Neuronal stem cell (in vitro differentiated cells): ENCODE results near the gene ARHGAP1.

Source experiments
- DNase-seq: peaks from one replicate; pipeline ENCODE4 v3.0.0-alpha.2; 2013; ENCODE audit warnings: low spot score
- H2AFZ ChIP-seq: one replicate; pipeline ENCODE4 v1.6.1; 2013; ENCODE audit warnings: mild to moderate bottlenecking, low read length, inconsistent platforms
- H2AK5ac ChIP-seq: 2 replicates; pipeline ENCODE4 v1.6.1; 2013; ENCODE audit warnings: low read depth, mild to moderate bottlenecking, inconsistent platforms, low read length, moderate library complexity, mixed read lengths
- H2BK120ac ChIP-seq: 2 replicates; pipeline ENCODE4 v1.6.1; 2013; ENCODE audit warnings: low read depth, mild to moderate bottlenecking, inconsistent platforms, low read length, moderate library complexity, mixed read lengths
- H2BK12ac ChIP-seq: one replicate; pipeline ENCODE4 v1.6.1; 2013; ENCODE audit warnings: low read length, inconsistent platforms
- H2BK15ac ChIP-seq: 2 replicates; pipeline ENCODE4 v1.6.1; 2013; ENCODE audit warnings: mild to moderate bottlenecking, low read length, inconsistent platforms, mixed read lengths
- H2BK5ac ChIP-seq: one replicate; pipeline ENCODE4 v1.6.1; 2013; ENCODE audit warnings: inconsistent platforms, mild to moderate bottlenecking, low read length, moderate library complexity
- H3K14ac ChIP-seq: one replicate; pipeline ENCODE4 v1.6.1; 2013; ENCODE audit warnings: low read length, inconsistent platforms
- H3K18ac ChIP-seq: 2 replicates; pipeline ENCODE4 v1.6.1; 2013; ENCODE audit warnings: low read length, inconsistent platforms
- H3K23ac ChIP-seq: 2 replicates; pipeline ENCODE4 v1.6.1; 2013; ENCODE audit warnings: low read depth, mild to moderate bottlenecking, mixed read lengths, low read length, inconsistent platforms; ENCODE audit not compliant: poor library complexity
- H3K27ac ChIP-seq: replicated peaks from 3 replicates; pipeline ENCODE4 v1.5.1; 2013; ENCODE audit warnings: low read length, inconsistent platforms
- H3K27me3 ChIP-seq, 3 experiments: 2 replicates each; pipeline ENCODE4 v1.6.1; 2013; ENCODE audit warnings: low read length in 3 of 3, mild to moderate bottlenecking in 2 of 3, inconsistent platforms in 1 of 3, low read depth in 1 of 3, mixed read lengths in 1 of 3, moderate library complexity in 1 of 3; ENCODE audit not compliant: control insufficient read depth in 3 of 3, insufficient read depth in 3 of 3
- H3K36me3 ChIP-seq, 2 donors: replicated peaks in 1 of 2; 2 replicates each; pipeline ENCODE4 v1.6.1; 2013; ENCODE audit warnings: low read length in 2 of 2; ENCODE audit not compliant: control insufficient read depth in 2 of 2, insufficient read depth in 2 of 2
- H3K4ac ChIP-seq: 2 replicates; pipeline ENCODE4 v1.6.1; 2013; ENCODE audit warnings: inconsistent platforms, mild to moderate bottlenecking, low read length, moderate library complexity
- H3K4me1 ChIP-seq, 2 donors: 1 replicate in 1 of 2; 2 replicates in 1 of 2; pipeline ENCODE4 v1.6.1; 2013; ENCODE audit warnings: low read length in 2 of 2, low read depth in 1 of 2; ENCODE audit not compliant: control insufficient read depth in 2 of 2, insufficient read depth in 1 of 2
- H3K4me2 ChIP-seq: one replicate; pipeline ENCODE4 v1.6.1; 2013; ENCODE audit warnings: mild to moderate bottlenecking, low read length, inconsistent platforms; ENCODE audit not compliant: insufficient read depth, poor library complexity, severe bottlenecking
- H3K4me3 ChIP-seq, 2 donors: 2 replicates each; pipeline ENCODE4 v1.5.1; 2013; ENCODE audit warnings: low read length in 2 of 2, mild to moderate bottlenecking in 2 of 2, inconsistent platforms in 1 of 2, moderate library complexity in 1 of 2
- H3K79me1 ChIP-seq: one replicate; pipeline ENCODE4 v1.6.1; 2013; ENCODE audit warnings: low read depth, mild to moderate bottlenecking, inconsistent platforms, low read length, moderate library complexity
- H3K9ac ChIP-seq: one replicate; pipeline ENCODE4 v1.6.1; 2013; ENCODE audit warnings: mild to moderate bottlenecking, low read depth, low read length, inconsistent platforms; ENCODE audit not compliant: poor library complexity
- H3K9me3 ChIP-seq, 2 donors: replicated peaks in 1 of 2; 2 replicates each; pipeline versions ENCODE3 to v1.6.1; 2013; ENCODE audit warnings: low read length in 2 of 2, mild to moderate bottlenecking in 2 of 2, inconsistent platforms in 1 of 2, low read depth in 1 of 2, mixed read lengths in 1 of 2, moderate library complexity in 1 of 2; ENCODE audit not compliant: control insufficient read depth in 2 of 2, insufficient read depth in 1 of 2
- H4K8ac ChIP-seq: one replicate; pipeline ENCODE4 v1.6.1; 2013; ENCODE audit warnings: low read depth, mild to moderate bottlenecking, inconsistent platforms, low read length, moderate library complexity
- H4K91ac ChIP-seq: one replicate; pipeline ENCODE4 v1.6.1; 2013; ENCODE audit warnings: low read length, low read depth, mild to moderate bottlenecking, inconsistent platforms; ENCODE audit not compliant: poor library complexity
- WGBS, 2 donors: extraction: QIAGEN DNeasy Blood & Tissue Kit; methylation state at CpG; one replicate each; pipeline ENCODE4 v1.1.7; 2013; ENCODE audit warnings: missing lambda C conversion rate in 2 of 2, mixed read lengths in 1 of 2; ENCODE audit not compliant: insufficient read length in 2 of 2, insufficient replicate concordance in 1 of 2; ENCODE audit errors: extremely low coverage in 2 of 2; 5-methylcytosine and 5-hydroxymethylcytosine counted together

Gene ARHGAP1

DNA sequence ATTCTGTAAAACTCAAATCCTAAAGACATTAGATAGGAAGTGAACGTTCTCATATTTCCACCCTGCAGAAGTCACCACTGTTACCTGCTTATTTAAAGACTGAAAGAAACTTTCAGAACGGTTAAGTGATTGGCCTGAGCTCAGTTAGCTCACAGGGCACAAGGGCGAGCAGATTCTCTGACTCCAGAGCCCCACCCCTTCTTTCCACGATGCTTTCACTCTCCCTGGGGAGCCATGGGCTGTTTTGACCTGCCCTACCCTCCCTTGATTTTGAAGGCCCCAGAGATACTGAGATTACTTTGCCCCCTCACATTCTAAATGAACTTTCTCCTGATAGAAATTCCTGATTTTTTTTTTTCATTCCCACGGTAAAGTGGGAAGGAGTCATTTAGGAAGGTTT is 33.9 kb downstream of the ARHGAP1 start:
- no peak for DNase-seq
- Histone ChIP-seq H3K23ac (no peak overlapping the region), H2BK120ac (no peak overlapping the region), H2BK12ac (no peak overlapping the region), H2BK5ac (no peak overlapping the region), H3K9me3 (peaks cover 0 to 3% of the 10 kb centered on the region in 2 donors), H3K27me3 (no peaks in the 10 kb centered on the region), H3K14ac (no peak overlapping the region), H2AFZ (no peak overlapping the region), H2AK5ac (no peak overlapping the region), H4K8ac (no peak overlapping the region), H3K36me3 (peaks cover 40 to 97% of the 10 kb centered on the region in 2 donors), H3K27ac (no peak overlapping the region), H3K4ac (no peak overlapping the region), H3K4me2 (no peak overlapping the region), H4K91ac (no peak overlapping the region), H3K18ac (no peak overlapping the region), H3K9ac (no peak overlapping the region), H3K79me1 (no peaks in the 10 kb centered on the region), H3K4me3 (no peak overlapping the region), H2BK15ac (no peak overlapping the region), H3K4me1 (no peaks in the 10 kb centered on the region)
- WGBS, 2 donors = no CpG with 5 or more reads among the region's 5 CpGs

DNA sequence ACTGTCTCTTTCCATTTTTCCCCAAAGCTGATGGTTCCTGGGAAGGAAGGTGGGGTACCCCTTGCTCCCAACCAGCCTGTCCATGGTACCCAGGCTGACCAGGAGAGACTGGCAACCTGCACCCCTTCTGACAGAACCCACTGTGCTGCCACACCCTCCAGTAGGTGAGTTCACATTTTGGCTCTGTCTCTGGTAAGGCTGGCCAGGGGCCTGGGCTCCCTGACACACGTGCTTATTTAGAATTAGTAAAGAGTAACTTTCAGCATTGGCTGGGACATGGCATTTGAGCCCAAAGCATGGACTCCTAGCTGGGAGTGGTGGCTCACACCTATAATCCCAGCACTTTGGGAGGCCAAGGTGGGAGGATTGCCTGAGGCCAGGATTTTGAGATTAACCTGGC is 35.1 kb downstream of the ARHGAP1 start:
- Histone ChIP-seq H3K9ac (no peak overlapping the region), H3K4me2 (no peak overlapping the region), H3K27ac (no peak overlapping the region), H2BK120ac (no peak overlapping the region), H3K9me3 (peaks cover 0 to 3% of the 10 kb centered on the region in 2 donors), H3K4me1 (no peaks in the 10 kb centered on the region), H2BK15ac (no peak overlapping the region), H2AK5ac (no peak overlapping the region), H2BK12ac (no peak overlapping the region), H3K79me1 (no peaks in the 10 kb centered on the region), H3K4me3 (no peak overlapping the region), H3K4ac (no peak overlapping the region), H4K8ac (no peak overlapping the region), H3K36me3 (peaks cover 38 to 93% of the 10 kb centered on the region in 2 donors), H3K27me3 (no peaks in the 10 kb centered on the region), H3K23ac (no peak overlapping the region), H3K14ac (no peak overlapping the region), H4K91ac (no peak overlapping the region), H2AFZ (no peak overlapping the region), H2BK5ac (no peak overlapping the region), H3K18ac (no peak overlapping the region)
- no peak for DNase-seq
- WGBS, 2 donors = no CpG with 5 or more reads among the region's 1 CpG

DNA sequence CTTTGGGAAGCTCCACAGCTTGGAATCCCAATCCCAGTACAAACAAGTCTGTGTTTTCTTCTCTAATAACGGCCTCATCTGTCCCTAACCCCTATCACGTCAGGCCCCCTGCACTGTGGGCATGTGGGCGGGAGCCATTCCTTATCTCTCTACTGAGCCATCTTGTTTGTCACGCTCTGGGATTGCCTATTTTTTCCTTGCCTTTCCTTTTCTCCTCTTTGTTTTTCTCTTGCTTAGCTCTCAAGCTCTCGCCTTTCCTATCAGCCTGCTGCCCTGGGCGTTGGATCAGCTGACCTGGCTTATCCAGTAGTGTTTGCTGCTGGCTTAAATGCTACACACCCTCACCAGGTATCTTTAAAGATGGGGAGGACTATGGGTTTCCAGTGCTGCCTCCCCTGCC is 35.8 kb downstream of the ARHGAP1 start:
- Histone ChIP-seq H2BK12ac (no peak overlapping the region), H3K4me3 (no peak overlapping the region), H2BK15ac (no peak overlapping the region), H2BK5ac (no peak overlapping the region), H3K9ac (no peak overlapping the region), H3K23ac (no peak overlapping the region), H2AFZ (no peak overlapping the region), H3K4me2 (no peak overlapping the region), H4K91ac (no peak overlapping the region), H3K36me3 (peaks cover 38 to 92% of the 10 kb centered on the region in 2 donors), H3K27ac (no peak overlapping the region), H2AK5ac (no peak overlapping the region), H4K8ac (no peak overlapping the region), H3K14ac (no peak overlapping the region), H3K18ac (no peak overlapping the region), H2BK120ac (no peak overlapping the region), H3K27me3 (no peaks in the 10 kb centered on the region), H3K9me3 (peaks cover 0 to 3% of the 10 kb centered on the region in 2 donors), H3K4ac (no peak overlapping the region), H3K4me1 (no peaks in the 10 kb centered on the region), H3K79me1 (no peaks in the 10 kb centered on the region)
- DNase-seq = no peak
- WGBS, 2 donors = no CpG with 5 or more reads among the region's 6 CpGs

DNA sequence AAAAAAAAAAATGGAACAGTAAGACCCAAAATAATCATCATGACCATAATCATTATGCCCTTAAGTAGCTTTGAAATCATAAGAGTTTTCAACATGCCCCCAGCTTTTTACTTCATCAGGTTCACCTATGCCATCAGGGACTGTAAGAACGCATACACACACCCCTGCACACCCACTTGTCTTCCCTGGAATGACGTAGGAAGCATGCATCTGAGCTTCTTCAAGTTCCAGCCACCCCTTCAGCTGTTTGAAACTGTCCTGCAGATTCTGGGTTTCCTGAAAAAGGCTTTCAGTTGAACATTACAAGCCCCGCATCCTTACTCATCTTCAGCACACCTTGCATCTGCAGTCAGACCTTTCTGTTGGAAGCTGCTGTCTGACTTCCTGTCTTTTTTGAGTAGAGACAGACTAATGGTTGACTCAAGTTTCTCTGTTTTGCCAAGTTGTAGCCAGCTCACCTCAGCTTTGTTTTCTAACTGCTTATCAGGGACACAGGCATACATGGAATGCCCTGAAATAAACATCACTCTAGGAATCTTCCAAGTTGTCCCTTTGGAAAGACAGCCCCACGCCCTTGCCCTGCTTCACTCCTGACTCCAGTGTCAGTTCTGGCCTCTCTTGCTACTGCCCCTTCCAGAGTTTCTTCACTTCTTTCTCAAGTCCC is 37.0 kb downstream of the ARHGAP1 start:
- Histone ChIP-seq H2AK5ac (no peak overlapping the region), H3K4me3 (no peak overlapping the region), H3K18ac (no peak overlapping the region), H3K23ac (no peak overlapping the region), H3K9ac (no peak overlapping the region), H3K79me1 (no peaks in the 10 kb centered on the region), H3K4me1 (no peaks in the 10 kb centered on the region), H3K9me3 (peaks cover 0 to 3% of the 10 kb centered on the region in 2 donors), H2BK12ac (no peak overlapping the region), H2BK120ac (no peak overlapping the region), H3K4me2 (no peak overlapping the region), H3K27me3 (no peaks in the 10 kb centered on the region), H2AFZ (no peak overlapping the region), H3K27ac (no peak overlapping the region), H4K8ac (no peak overlapping the region), H2BK5ac (no peak overlapping the region), H4K91ac (no peak overlapping the region), H3K36me3 (peaks cover 34 to 92% of the 10 kb centered on the region in 2 donors), H3K4ac (no peak overlapping the region), H2BK15ac (no peak overlapping the region), H3K14ac (no peak overlapping the region)
- no CpG with 5 or more reads among the region's 4 CpGs for WGBS, 2 donors
- DNase-seq = no peak
